MM.1S (cell line): Measurements from ENCODE around the gene ASB10.

Source experiments
- DNase-seq: peaks from one replicate; pipeline ENCODE4 v3.0.0-alpha.2; 2015
- H2AFZ ChIP-seq: fragments of 300-600 bp; sonication (generic); 2 replicates; pipeline ENCODE4 v1.6.0; 2016; ENCODE audit warnings: antibody characterized with exemption, low read length
- H3F3A ChIP-seq: fragments of 300-600 bp; sonication (generic); 2 replicates; pipeline ENCODE4 v1.6.1; 2016; ENCODE audit warnings: mild to moderate bottlenecking, antibody characterized with exemption, low read length, moderate library complexity, mixed read lengths; ENCODE audit not compliant: insufficient read depth
- H3K27ac ChIP-seq: fragments of 300-600 bp; sonication (generic); 2 replicates; pipeline ENCODE4 v1.5.1; 2016; ENCODE audit warnings: mild to moderate bottlenecking, low read length
- H3K27me3 ChIP-seq: fragments of 300-600 bp; sonication (generic); replicated peaks from 2 replicates; pipeline ENCODE4 v1.6.0; 2016; ENCODE audit warnings: low read length; ENCODE audit not compliant: insufficient read depth
- H3K36me3 ChIP-seq: fragments of 300-600 bp; sonication (generic); replicated peaks from 2 replicates; pipeline ENCODE4 v1.6.1; 2016; ENCODE audit warnings: mild to moderate bottlenecking, low read length, mixed read lengths; ENCODE audit not compliant: insufficient read depth
- H3K4me1 ChIP-seq: fragments of 300-600 bp; sonication (generic); 2 replicates; pipeline ENCODE4 v1.6.1; 2016; ENCODE audit warnings: low read length, mixed read lengths
- H3K4me2 ChIP-seq: fragments of 300-600 bp; sonication (generic); 2 replicates; pipeline ENCODE4 v1.6.0; 2016; ENCODE audit warnings: low read depth, low read length
- H3K4me3 ChIP-seq: fragments of 300-600 bp; sonication (generic); 2 replicates; pipeline ENCODE4 v1.5.1; 2016; ENCODE audit warnings: low read length, mixed read lengths
- H3K79me2 ChIP-seq: fragments of 300-600 bp; sonication (generic); 2 replicates; pipeline ENCODE4 v1.6.1; 2016; ENCODE audit warnings: mixed run types, low read length, mixed read lengths
- H3K9ac ChIP-seq: fragments of 300-600 bp; sonication (generic); 2 replicates; pipeline ENCODE4 v1.6.1; 2016; ENCODE audit warnings: low read length, mixed read lengths
- H3K9me2 ChIP-seq: fragments of 300-600 bp; sonication (generic); replicated peaks from 2 replicates; pipeline ENCODE4 v1.6.1; 2016; ENCODE audit warnings: mild to moderate bottlenecking, low read length, mixed read lengths; ENCODE audit not compliant: insufficient read depth
- H3K9me3 ChIP-seq: fragments of 300-600 bp; sonication (generic); replicated peaks from 2 replicates; pipeline ENCODE4 v1.6.1; 2016; ENCODE audit warnings: mild to moderate bottlenecking, low read length, mixed read lengths; ENCODE audit not compliant: insufficient read depth
- H4K20me1 ChIP-seq: fragments of 300-600 bp; sonication (generic); 2 replicates; pipeline ENCODE4 v1.6.1; 2016; ENCODE audit warnings: mild to moderate bottlenecking, low read length, moderate library complexity, mixed read lengths; ENCODE audit not compliant: insufficient read depth
- EZH2 ChIP-seq: fragments of 300-600 bp; sonication (generic); optimal IDR thresholded peaks from 2 replicates; pipeline ENCODE3; 2017; ENCODE audit warnings: low read depth, mild to moderate bottlenecking, antibody characterized with exemption, low read length, mixed read lengths
- EZH2phosphoT487 ChIP-seq: fragments of 300-600 bp; sonication (generic); IDR thresholded peaks from 2 replicates; pipeline ENCODE4 v1.6.1; 2018; ENCODE audit warnings: antibody characterized with exemption, low read length
- TF ChIP-seq, protein P1 (sequence below): fragments of 300-600 bp; sonication (generic); IDR thresholded peaks from 2 replicates; pipeline ENCODE4 v1.5.1; 2016; ENCODE audit warnings: antibody characterized with exemption, low read length, mixed read lengths

ASB10 gene

GRCh38 chr7:151201344-151201743 is 14.3 kb upstream of the ASB10 start:
- Histone ChIP-seq H4K20me1 (no peaks in the 10 kb centered on the region), H3K9me3 (no peaks in the 10 kb centered on the region), H3K27me3 (peaks cover 100% of the 10 kb centered on the region), H3K9ac (no peak overlapping the region), H3K9me2 (no peaks in the 10 kb centered on the region), H3K4me3 (no peak overlapping the region), H2AFZ (no peak overlapping the region), H3K79me2 (no peaks in the 10 kb centered on the region), H3K4me1 (no peaks in the 10 kb centered on the region), H3K27ac (no peak overlapping the region), H3K36me3 (no peaks in the 10 kb centered on the region), H3K4me2 (no peak overlapping the region), H3F3A (no peaks in the 10 kb centered on the region)
- TF ChIP-seq EZH2phosphoT487 (no peak), EZH2 (no peak)
- TF ChIP-seq, protein P1, sequence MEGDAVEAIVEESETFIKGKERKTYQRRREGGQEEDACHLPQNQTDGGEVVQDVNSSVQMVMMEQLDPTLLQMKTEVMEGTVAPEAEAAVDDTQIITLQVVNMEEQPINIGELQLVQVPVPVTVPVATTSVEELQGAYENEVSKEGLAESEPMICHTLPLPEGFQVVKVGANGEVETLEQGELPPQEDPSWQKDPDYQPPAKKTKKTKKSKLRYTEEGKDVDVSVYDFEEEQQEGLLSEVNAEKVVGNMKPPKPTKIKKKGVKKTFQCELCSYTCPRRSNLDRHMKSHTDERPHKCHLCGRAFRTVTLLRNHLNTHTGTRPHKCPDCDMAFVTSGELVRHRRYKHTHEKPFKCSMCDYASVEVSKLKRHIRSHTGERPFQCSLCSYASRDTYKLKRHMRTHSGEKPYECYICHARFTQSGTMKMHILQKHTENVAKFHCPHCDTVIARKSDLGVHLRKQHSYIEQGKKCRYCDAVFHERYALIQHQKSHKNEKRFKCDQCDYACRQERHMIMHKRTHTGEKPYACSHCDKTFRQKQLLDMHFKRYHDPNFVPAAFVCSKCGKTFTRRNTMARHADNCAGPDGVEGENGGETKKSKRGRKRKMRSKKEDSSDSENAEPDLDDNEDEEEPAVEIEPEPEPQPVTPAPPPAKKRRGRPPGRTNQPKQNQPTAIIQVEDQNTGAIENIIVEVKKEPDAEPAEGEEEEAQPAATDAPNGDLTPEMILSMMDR = no peak
- DNase-seq = no peak

DNA sequence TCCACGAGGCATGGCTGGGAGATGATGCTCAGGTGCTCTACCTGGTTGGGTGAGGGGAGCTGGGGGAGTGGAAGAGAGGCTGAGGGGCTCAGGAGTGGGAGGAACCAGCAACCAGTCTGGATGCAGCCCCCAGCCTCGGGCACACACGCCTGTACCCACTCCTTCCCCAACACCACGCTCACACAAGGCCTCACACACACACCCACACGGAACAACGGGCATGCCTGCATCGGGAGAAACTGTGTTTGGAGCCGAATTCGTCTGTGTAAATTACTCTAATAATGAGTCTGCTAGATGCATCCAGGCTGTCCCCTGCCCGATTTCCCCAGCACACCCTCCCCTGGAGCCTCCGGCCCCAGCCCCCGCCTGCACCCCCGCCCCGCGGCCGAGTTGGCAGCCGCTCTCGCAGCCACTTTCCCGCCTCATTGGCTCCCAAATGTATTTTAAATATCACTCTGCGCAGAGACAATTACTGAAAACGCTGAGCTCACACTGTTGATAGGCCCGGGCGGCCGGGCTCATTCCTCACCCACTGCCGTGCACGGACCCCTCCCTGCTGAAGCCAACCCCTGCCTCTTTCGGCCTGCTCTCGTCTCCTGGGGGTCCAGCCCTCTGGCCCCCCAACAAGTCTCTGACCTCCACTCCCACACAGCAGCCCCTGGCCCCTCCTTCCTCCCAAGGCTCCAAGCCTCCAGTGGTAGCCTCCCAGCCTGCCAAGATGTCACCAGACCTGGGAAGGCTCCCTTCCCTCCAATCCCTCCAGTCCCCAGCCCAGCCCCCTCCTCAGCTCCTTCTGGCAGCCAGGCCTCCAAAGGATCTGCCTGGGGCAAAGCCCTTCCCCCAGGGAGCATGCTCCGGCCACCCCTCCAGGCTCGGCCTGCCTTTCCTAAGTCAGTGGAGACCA is 12.1 kb upstream of the ASB10 start:
- Histone ChIP-seq H3K9me2 (no peaks in the 10 kb centered on the region), H3K9ac (no peak overlapping the region), H3K4me1 (no peaks in the 10 kb centered on the region), H3K36me3 (no peaks in the 10 kb centered on the region), H3F3A (no peaks in the 10 kb centered on the region), H3K9me3 (no peaks in the 10 kb centered on the region), H3K27me3 (peaks cover 100% of the 10 kb centered on the region), H3K27ac (no peak overlapping the region), H4K20me1 (no peaks in the 10 kb centered on the region), H3K4me3 (no peak overlapping the region), H3K4me2 (no peak overlapping the region), H3K79me2 (no peaks in the 10 kb centered on the region), H2AFZ (no peak overlapping the region)
- no peak for TF ChIP-seq EZH2phosphoT487
- no peak for DNase-seq

GRCh38 chr7:151197932-151198331 is 10.9 kb upstream of the ASB10 start:
- no peak for TF ChIP-seq EZH2phosphoT487
- TF ChIP-seq, protein P1 = no peak
- TF ChIP-seq EZH2 = no peak
- H3K4me2 ChIP-seq = no peak overlapping the region
- no peak overlapping the region for H3K4me3 ChIP-seq
- H3K9ac ChIP-seq = no peak overlapping the region
- no peak overlapping the region for H2AFZ ChIP-seq
- no peaks in the 10 kb centered on the region for H3K79me2 ChIP-seq
- H3K4me1 ChIP-seq = no peaks in the 10 kb centered on the region
- no peaks in the 10 kb centered on the region for H3K36me3 ChIP-seq
- no peaks in the 10 kb centered on the region for H3K9me2 ChIP-seq
- peaks cover 100% of the 10 kb centered on the region for H3K27me3 ChIP-seq
- no peak overlapping the region for H3K27ac ChIP-seq
- no peak for DNase-seq
- H3F3A ChIP-seq = no peaks in the 10 kb centered on the region
- H4K20me1 ChIP-seq = no peaks in the 10 kb centered on the region
- no peaks in the 10 kb centered on the region for H3K9me3 ChIP-seq
